ENCODE data around the gene CDC14A. TPM values are rescaled to one million over a fixed set of nuclear protein-coding genes. Genes with fewer than 3 reads are reported as not detected.

CDC14A gene
- total RNA-seq, 1 experiment from 2014 or later: 6.8 TPM

DNA sequence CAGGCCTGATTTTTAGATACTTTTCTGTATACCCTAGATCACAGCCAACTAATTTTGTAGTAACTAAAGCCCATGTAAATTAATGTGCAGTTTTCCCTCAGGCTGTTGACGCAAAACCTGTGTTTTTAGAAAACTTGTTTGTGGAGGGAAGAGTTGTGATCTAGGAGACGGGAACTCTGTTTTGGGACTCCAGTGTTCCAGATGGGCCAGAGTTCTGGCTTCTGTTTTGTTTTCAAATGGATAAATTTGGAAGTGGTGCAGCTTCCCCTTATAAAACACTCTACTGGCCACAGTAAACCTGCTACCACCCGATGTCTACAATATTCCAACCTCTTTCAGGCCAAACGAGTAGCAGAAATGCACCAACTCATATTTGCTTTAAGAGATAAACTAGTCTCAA is 172.0 kb downstream of the CDC14A start:
- TF ChIP-seq EZH2 (IDR thresholded peaks at IDR 0.05; ENCODE audit: borderline replicate concordance, low read depth, low read length, poor library complexity, severe bottlenecking): no peak
- TF ChIP-seq CTCF (conservative IDR thresholded peaks at IDR 0.05; ENCODE audit: low read depth, low read length): no peak
- DNase-seq (ENCODE audit: low spot score): no peak
- Histone ChIP-seq H3K27me3 (replicated peaks; ENCODE audit: insufficient read depth, low read depth, low read length, poor library complexity) (no peaks in the 10 kb centered on the region), H3K4me3 (ENCODE audit: low read depth, low read length, poor library complexity, severe bottlenecking) (no peak overlapping the region), H3K36me3 (ENCODE audit: insufficient read depth, low read length, poor library complexity, severe bottlenecking) (no peaks in the 10 kb centered on the region), H3K4me1 (ENCODE audit: insufficient read depth, low read length, poor library complexity, severe bottlenecking) (peaks cover 8% of the 10 kb centered on the region), H3K27ac (ENCODE audit: low read depth, low read length, poor library complexity, severe bottlenecking) (no peak overlapping the region), H3K9me3 (ENCODE audit: low read depth, low read length, poor library complexity, severe bottlenecking) (no peaks in the 10 kb centered on the region)
- intact Hi-C loops (cut with micrococcal nuclease; ENCODE audit: unreplicated experiment): no loop called here
- CTCF ChIA-PET: no interaction called here
- no TSS peak for BruUV-seq (replicated peaks)
- POLR2A ChIA-PET (ENCODE audit: low non-redundant PET): no interaction called here

DNA sequence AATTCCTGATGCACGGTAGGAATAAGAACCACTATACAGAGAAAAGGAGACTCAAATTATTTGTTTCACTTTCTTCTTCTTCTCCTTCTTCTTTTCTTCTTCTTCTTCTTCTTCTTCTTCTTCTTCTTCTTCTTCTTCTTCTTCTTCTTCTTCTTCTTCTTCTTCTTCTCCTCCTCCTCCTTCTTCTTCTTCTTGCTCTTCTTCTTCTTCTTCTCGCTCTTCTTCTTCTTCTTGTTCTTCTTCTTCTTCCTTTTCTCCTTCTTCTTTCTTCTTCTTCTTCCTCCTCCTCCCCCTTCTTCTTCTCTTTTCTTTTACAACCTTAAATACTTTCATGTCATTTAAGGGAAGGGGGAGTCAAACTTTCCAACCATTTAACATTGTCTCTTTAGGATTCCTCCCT is 174.6 kb downstream of the CDC14A start:
- TF ChIP-seq CTCF (conservative IDR thresholded peaks at IDR 0.05; ENCODE audit: low read depth, low read length) (no peak), EZH2 (IDR thresholded peaks at IDR 0.05; ENCODE audit: borderline replicate concordance, low read depth, low read length, poor library complexity, severe bottlenecking) (no peak)
- Histone ChIP-seq H3K36me3 (ENCODE audit: insufficient read depth, low read length, poor library complexity, severe bottlenecking) (no peaks in the 10 kb centered on the region), H3K27me3 (replicated peaks; ENCODE audit: insufficient read depth, low read depth, low read length, poor library complexity) (no peaks in the 10 kb centered on the region), H3K4me3 (ENCODE audit: low read depth, low read length, poor library complexity, severe bottlenecking) (no peak overlapping the region), H3K27ac (ENCODE audit: low read depth, low read length, poor library complexity, severe bottlenecking) (no peak overlapping the region), H3K9me3 (ENCODE audit: low read depth, low read length, poor library complexity, severe bottlenecking) (no peaks in the 10 kb centered on the region), H3K4me1 (ENCODE audit: insufficient read depth, low read length, poor library complexity, severe bottlenecking) (peaks cover 26% of the 10 kb centered on the region)
- intact Hi-C loops (cut with micrococcal nuclease; ENCODE audit: unreplicated experiment): no loop called here
- no peak for DNase-seq (ENCODE audit: low spot score)
- POLR2A ChIA-PET (ENCODE audit: low non-redundant PET): interaction anchor here (0.6 kb wide), 1 partner anchor 360 kb away, joined by 4 read pairs; no protein-coding TSS in a partner anchor
- CTCF ChIA-PET: no interaction called here
- no TSS peak for BruUV-seq (replicated peaks)

GRCh38 chr1:100528871-100529270 is 176.6 kb downstream of the CDC14A start:
- no peak for TF ChIP-seq CTCF (conservative IDR thresholded peaks at IDR 0.05; ENCODE audit: low read depth, low read length)
- no peak for TF ChIP-seq EZH2 (IDR thresholded peaks at IDR 0.05; ENCODE audit: borderline replicate concordance, low read depth, low read length, poor library complexity, severe bottlenecking)
- POLR2A ChIA-PET (ENCODE audit: low non-redundant PET): no interaction called here
- BruUV-seq (replicated peaks): no TSS peak
- CTCF ChIA-PET: no interaction called here
- Histone ChIP-seq H3K27ac (ENCODE audit: low read depth, low read length, poor library complexity, severe bottlenecking) (no peak overlapping the region), H3K27me3 (replicated peaks; ENCODE audit: insufficient read depth, low read depth, low read length, poor library complexity) (no peaks in the 10 kb centered on the region), H3K4me1 (ENCODE audit: insufficient read depth, low read length, poor library complexity, severe bottlenecking) (peaks cover 26% of the 10 kb centered on the region), H3K4me3 (ENCODE audit: low read depth, low read length, poor library complexity, severe bottlenecking) (no peak overlapping the region), H3K36me3 (ENCODE audit: insufficient read depth, low read length, poor library complexity, severe bottlenecking) (no peaks in the 10 kb centered on the region), H3K9me3 (ENCODE audit: low read depth, low read length, poor library complexity, severe bottlenecking) (no peaks in the 10 kb centered on the region)
- intact Hi-C loops (cut with micrococcal nuclease; ENCODE audit: unreplicated experiment): no loop called here
- DNase-seq (ENCODE audit: low spot score): no peak
